Liver (tissue), 3 donors: ENCODE measurements around the gene ADGRD1.

Source experiments
- EGR1 ChIP-seq, 2 donors: IDR thresholded peaks; 2 replicates each; pipeline ENCODE4 v1.6.1; 2016 to 2018; ENCODE audit warnings: antibody characterized with exemption in 2 of 2, low read depth in 2 of 2
- GABPA ChIP-seq, 2 donors: IDR thresholded peaks in 1 of 2; conservative IDR thresholded peaks in 1 of 2; 2 replicates each; pipeline ENCODE4 v1.6.1; 2016; ENCODE audit warnings: antibody characterized with exemption in 2 of 2, mild to moderate bottlenecking in 1 of 2, moderate library complexity in 1 of 2
- TF ChIP-seq, protein P1 (sequence below): fragments of 150-350 bp; IDR thresholded peaks from 2 replicates; pipeline ENCODE4 v1.5.1; 2017; ENCODE audit warnings: improper control_type of control experiment, low read depth, low read length; ENCODE audit not compliant: missing input control
- TF ChIP-seq, protein P2 (sequence below): IDR thresholded peaks from 2 replicates; pipeline ENCODE4 v1.6.1; 2016; ENCODE audit warnings: antibody characterized with exemption, mild to moderate bottlenecking
- donor health status: healthy.
- donor health status: healthy.

DNA sequence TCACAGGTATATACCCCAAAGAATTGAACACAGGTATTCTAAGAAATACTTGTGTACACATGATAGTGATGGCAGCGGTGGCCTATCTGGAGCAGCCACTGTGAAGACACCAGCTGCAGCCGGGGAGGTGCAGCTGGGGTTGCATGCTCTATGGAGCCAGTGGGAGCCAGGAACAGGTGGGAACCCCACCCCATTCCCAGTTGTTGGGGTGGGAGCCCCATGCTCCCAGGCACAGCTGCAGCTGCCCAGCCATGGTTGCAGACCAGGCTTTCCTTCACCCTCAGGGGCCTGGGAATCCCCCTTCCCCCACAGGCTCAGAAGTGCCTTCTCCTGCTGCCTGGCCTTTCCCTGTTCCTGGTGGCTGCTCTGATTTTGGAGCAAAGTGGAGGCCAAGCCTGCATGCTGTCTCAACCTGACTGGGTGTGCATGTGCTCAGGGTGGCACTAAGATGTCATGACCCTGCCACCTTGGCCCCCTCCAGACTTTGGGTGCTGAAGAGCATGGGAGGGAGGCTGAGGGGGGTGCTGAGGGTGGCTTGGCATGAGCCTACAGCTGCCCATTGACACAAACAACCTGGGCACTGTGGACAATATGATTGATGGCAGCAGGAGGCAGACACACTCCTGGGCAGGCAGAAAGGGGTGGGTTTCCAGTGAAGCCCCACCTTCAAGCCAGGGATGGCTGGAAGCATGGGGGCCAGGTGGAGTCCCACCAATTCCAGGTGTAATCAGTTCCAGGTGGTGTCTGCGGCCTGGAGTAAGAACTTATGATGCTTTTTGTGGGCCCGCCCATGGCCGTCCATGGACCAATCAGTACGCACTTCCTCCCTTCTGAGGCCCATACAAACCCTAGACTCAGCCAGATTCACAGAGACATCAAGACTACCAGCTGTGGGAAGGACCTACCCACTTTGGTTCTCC lies 234.7 kb downstream of the ADGRD1 start:
- TF ChIP-seq, protein P1, sequence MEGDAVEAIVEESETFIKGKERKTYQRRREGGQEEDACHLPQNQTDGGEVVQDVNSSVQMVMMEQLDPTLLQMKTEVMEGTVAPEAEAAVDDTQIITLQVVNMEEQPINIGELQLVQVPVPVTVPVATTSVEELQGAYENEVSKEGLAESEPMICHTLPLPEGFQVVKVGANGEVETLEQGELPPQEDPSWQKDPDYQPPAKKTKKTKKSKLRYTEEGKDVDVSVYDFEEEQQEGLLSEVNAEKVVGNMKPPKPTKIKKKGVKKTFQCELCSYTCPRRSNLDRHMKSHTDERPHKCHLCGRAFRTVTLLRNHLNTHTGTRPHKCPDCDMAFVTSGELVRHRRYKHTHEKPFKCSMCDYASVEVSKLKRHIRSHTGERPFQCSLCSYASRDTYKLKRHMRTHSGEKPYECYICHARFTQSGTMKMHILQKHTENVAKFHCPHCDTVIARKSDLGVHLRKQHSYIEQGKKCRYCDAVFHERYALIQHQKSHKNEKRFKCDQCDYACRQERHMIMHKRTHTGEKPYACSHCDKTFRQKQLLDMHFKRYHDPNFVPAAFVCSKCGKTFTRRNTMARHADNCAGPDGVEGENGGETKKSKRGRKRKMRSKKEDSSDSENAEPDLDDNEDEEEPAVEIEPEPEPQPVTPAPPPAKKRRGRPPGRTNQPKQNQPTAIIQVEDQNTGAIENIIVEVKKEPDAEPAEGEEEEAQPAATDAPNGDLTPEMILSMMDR = no peak
- TF ChIP-seq GABPA (IDR thresholded peaks at IDR 0.05 in 1 of 2, conservative IDR thresholded peaks at IDR 0.05 in 1 of 2) = no peak
- TF ChIP-seq, protein P2, sequence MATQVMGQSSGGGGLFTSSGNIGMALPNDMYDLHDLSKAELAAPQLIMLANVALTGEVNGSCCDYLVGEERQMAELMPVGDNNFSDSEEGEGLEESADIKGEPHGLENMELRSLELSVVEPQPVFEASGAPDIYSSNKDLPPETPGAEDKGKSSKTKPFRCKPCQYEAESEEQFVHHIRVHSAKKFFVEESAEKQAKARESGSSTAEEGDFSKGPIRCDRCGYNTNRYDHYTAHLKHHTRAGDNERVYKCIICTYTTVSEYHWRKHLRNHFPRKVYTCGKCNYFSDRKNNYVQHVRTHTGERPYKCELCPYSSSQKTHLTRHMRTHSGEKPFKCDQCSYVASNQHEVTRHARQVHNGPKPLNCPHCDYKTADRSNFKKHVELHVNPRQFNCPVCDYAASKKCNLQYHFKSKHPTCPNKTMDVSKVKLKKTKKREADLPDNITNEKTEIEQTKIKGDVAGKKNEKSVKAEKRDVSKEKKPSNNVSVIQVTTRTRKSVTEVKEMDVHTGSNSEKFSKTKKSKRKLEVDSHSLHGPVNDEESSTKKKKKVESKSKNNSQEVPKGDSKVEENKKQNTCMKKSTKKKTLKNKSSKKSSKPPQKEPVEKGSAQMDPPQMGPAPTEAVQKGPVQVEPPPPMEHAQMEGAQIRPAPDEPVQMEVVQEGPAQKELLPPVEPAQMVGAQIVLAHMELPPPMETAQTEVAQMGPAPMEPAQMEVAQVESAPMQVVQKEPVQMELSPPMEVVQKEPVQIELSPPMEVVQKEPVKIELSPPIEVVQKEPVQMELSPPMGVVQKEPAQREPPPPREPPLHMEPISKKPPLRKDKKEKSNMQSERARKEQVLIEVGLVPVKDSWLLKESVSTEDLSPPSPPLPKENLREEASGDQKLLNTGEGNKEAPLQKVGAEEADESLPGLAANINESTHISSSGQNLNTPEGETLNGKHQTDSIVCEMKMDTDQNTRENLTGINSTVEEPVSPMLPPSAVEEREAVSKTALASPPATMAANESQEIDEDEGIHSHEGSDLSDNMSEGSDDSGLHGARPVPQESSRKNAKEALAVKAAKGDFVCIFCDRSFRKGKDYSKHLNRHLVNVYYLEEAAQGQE = no peak
- no peak for TF ChIP-seq EGR1 (IDR thresholded peaks at IDR 0.05; ENCODE audit: low read depth in 2 of 2)
